HUDEP-2 (cell line): Measurements from ENCODE around the gene MAMDC2.

Experiments
- DNase-seq, 76 experiments: peaks; one replicate each; lab custom pipeline; 2025; ENCODE audit not compliant: unreplicated experiment in 76 of 76; lab: John Stamatoyannopoulos, UW

The MAMDC2 gene

GRCh38 chr9:70043689-70044489, at the start of gene MAMDC2:
TSS of gene MAMDC2 (plus strand) at chr9:70043848. CDS start at chr9:70044198, 350 bp downstream.
- DNase-seq = no peak

GRCh38 chr9:69995846-69996245, 47.8 kb upstream of the MAMDC2 start:
- no peak for DNase-seq

- DNase-seq = peak in 49 of 76 experiments; percentile 4 to 84 (median 48)
Measured at GRCh38 chr9:69996967-69997366, 46.7 kb upstream of the MAMDC2 start.

- no peak for DNase-seq
Measured at GRCh38 chr9:69997524-69997923, 46.1 kb upstream of the MAMDC2 start.

- DNase-seq = no peak
Measured at GRCh38 chr9:69999315-69999714, 44.3 kb upstream of the MAMDC2 start.

GRCh38 chr9:70000469-70000868, 43.2 kb upstream of the MAMDC2 start:
- DNase-seq = no peak

GRCh38 chr9:70003901-70004714, 39.5 kb upstream of the MAMDC2 start:
- no peak for DNase-seq

- no peak for DNase-seq
Measured at GRCh38 chr9:70006306-70006705, 37.3 kb upstream of the MAMDC2 start.

GRCh38 chr9:70007831-70008230, 35.8 kb upstream of the MAMDC2 start:
- DNase-seq = no peak

GRCh38 chr9:70010015-70010414, 33.6 kb upstream of the MAMDC2 start:
- no peak for DNase-seq

- DNase-seq = peak in 2 of 76 experiments; percentile 13 to 24
Measured at GRCh38 chr9:70011366-70011765, 32.3 kb upstream of the MAMDC2 start.

- no peak for DNase-seq
Measured at GRCh38 chr9:70012569-70012968, 31.1 kb upstream of the MAMDC2 start.

GRCh38 chr9:70013598-70014196, 30.0 kb upstream of the MAMDC2 start:
- DNase-seq = no peak

- DNase-seq = no peak
Measured at GRCh38 chr9:70015099-70015498, 28.5 kb upstream of the MAMDC2 start.

- no peak for DNase-seq
Measured at GRCh38 chr9:70020217-70020616, 23.4 kb upstream of the MAMDC2 start.

GRCh38 chr9:70020991-70021571, 22.6 kb upstream of the MAMDC2 start:
- DNase-seq = no peak

GRCh38 chr9:70028287-70028686, 15.4 kb upstream of the MAMDC2 start:
- DNase-seq = no peak

GRCh38 chr9:70030156-70030555, 13.5 kb upstream of the MAMDC2 start:
- DNase-seq = no peak

- no peak for DNase-seq
Measured at GRCh38 chr9:70031141-70031545, 12.5 kb upstream of the MAMDC2 start.

GRCh38 chr9:70034271-70034711, 9.4 kb upstream of the MAMDC2 start:
- no peak for DNase-seq

- DNase-seq = no peak
Measured at GRCh38 chr9:70035691-70036090, 8.0 kb upstream of the MAMDC2 start.
